Stimulated activated CD8-positive, alpha-beta memory T cell treated with anti-CD3 and anti-CD28 coated beads, Interleukin-7, amount 100 ng/mL, for 4 hours (primary cell): Measurements from ENCODE around the gene KRT6C.

Source experiments
- DNase-seq, 2 donors: peaks; one replicate each; pipeline ENCODE4 v3.0.0-alpha.2; 2020; ENCODE audit warnings: low read depth in 2 of 2

The KRT6C gene

GRCh38 chr12:52434760-52435530, 38.7 kb downstream of the KRT6C start:
- DNase-seq = no peak

- no peak for DNase-seq
These were observed 39.4 kb downstream of the KRT6C start, which contains the start of gene KRT75 for GRCh38 chr12:52434081-52434733. TSS of gene KRT75 (minus strand) at chr12:52434371. CDS start at chr12:52434304, 67 bp downstream.

- no peak for DNase-seq
These were observed 40.0 kb downstream of the KRT6C start for GRCh38 chr12:52433501-52434080.

- DNase-seq = no peak
These were observed 40.9 kb downstream of the KRT6C start for GRCh38 chr12:52432559-52433207.

GRCh38 chr12:52428121-52428520, 45.5 kb downstream of the KRT6C start:
- no peak for DNase-seq

GRCh38 chr12:52427083-52427482, 46.5 kb downstream of the KRT6C start:
- DNase-seq = no peak

- DNase-seq = no peak
These were observed 47.6 kb downstream of the KRT6C start for GRCh38 chr12:52426034-52426433.

GRCh38 chr12:52425466-52425865, 48.1 kb downstream of the KRT6C start:
- DNase-seq = no peak

- DNase-seq = no peak
These were observed 49.7 kb downstream of the KRT6C start for GRCh38 chr12:52423661-52424500.

- no peak for DNase-seq
These were observed 50.6 kb downstream of the KRT6C start for GRCh38 chr12:52423035-52423434.

- DNase-seq = no peak
These were observed 53.9 kb downstream of the KRT6C start for GRCh38 chr12:52419656-52420055.

- no peak for DNase-seq
These were observed 55.0 kb downstream of the KRT6C start for GRCh38 chr12:52418576-52419110.
